Mesothelial cell of epicardium (in vitro differentiated cells): Measurements from ENCODE around the gene PTPN22. TPM values are rescaled to one million over a fixed set of nuclear protein-coding genes. Genes with fewer than 3 reads are reported as not detected.

Experiments
- DNase-seq, 2 experiments: peaks; one replicate each; pipeline ENCODE4 v3.0.0; 2021; ENCODE audit warnings: low spot score in 2 of 2; ENCODE audit not compliant: unreplicated experiment in 2 of 2
- H3K27ac Mint-ChIP-seq: 2 replicates; pipeline ENCODE4 v1.8.0; 2021; ENCODE audit warnings: mixed read lengths
- H3K27me3 Mint-ChIP-seq: 2 replicates; pipeline ENCODE4 v1.8.0; 2021; ENCODE audit warnings: low read depth, mixed read lengths
- H3K36me3 Mint-ChIP-seq: 2 replicates; pipeline ENCODE4 v1.8.0; 2021; ENCODE audit warnings: mixed read lengths
- H3K4me1 Mint-ChIP-seq: 2 replicates; pipeline ENCODE4 v1.8.0; 2021; ENCODE audit warnings: mixed read lengths
- H3K4me3 Mint-ChIP-seq: 2 replicates; pipeline ENCODE4 v1.8.0; 2021; ENCODE audit warnings: mild to moderate bottlenecking, moderate library complexity, mixed read lengths
- H3K9me3 Mint-ChIP-seq: 2 replicates; pipeline ENCODE4 v1.8.0; 2021; ENCODE audit warnings: mixed read lengths
- total RNA-seq: library from RNA; stranded (reverse); gene quantifications from 3 replicates; pipeline ENCODE4 v1.2.1, GENCODE V29; 2021
- TF ChIP-seq, protein P1 (sequence below): fragments of 200-600 bp; sonication (generic); IDR thresholded peaks from one replicate; pipeline ENCODE4 v1.5.0; 2021; ENCODE audit warnings: antibody characterized with exemption; ENCODE audit not compliant: unreplicated experiment

PTPN22 gene
- total RNA-seq, 1 donor from 2014 or later: not detected

DNA sequence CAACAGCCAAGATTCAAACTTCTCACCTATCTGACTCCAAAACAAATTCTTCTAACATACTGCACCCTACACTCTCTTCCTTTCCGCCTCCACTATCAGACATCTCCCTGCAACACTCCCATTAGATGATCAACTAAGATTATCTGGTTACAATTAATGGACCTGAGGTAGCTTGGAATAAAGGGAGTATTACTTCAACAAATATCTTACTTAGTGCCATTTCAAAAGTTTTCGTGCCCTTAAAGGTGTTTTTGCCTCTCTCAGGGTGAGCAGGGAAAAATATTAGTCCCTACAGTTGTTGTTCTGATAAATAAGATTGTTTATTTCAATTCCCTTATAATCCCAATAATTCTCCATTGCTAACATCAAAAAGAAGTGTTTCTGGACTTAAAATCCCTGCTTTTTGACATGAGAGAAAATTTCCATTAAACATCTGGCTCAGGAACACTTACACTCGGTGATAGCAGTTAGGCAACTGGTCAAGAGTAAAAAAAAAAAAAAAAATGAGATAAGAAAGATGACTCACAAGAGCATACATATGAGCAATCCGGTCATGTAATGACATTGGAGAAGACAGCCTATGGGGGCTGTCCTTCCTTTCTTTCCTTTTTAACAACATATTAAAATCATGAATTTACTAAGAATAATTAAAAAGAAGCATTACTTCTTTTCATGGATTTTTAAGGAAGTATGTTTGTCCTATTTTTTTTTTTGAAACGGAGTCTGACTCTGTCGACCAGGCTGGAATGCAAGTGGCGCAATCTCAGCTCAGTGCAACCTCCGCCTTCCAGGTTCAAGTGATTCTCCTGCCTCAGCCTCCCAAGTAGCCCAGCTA is 66.9 kb downstream of the PTPN22 start:
- TF ChIP-seq, protein P1, sequence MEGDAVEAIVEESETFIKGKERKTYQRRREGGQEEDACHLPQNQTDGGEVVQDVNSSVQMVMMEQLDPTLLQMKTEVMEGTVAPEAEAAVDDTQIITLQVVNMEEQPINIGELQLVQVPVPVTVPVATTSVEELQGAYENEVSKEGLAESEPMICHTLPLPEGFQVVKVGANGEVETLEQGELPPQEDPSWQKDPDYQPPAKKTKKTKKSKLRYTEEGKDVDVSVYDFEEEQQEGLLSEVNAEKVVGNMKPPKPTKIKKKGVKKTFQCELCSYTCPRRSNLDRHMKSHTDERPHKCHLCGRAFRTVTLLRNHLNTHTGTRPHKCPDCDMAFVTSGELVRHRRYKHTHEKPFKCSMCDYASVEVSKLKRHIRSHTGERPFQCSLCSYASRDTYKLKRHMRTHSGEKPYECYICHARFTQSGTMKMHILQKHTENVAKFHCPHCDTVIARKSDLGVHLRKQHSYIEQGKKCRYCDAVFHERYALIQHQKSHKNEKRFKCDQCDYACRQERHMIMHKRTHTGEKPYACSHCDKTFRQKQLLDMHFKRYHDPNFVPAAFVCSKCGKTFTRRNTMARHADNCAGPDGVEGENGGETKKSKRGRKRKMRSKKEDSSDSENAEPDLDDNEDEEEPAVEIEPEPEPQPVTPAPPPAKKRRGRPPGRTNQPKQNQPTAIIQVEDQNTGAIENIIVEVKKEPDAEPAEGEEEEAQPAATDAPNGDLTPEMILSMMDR: no peak
- Mint-ChIP-seq H3K4me3 (no peak overlapping the region), H3K27ac (peak overlapping the region; percentile 18), H3K9me3 (peaks cover 13% of the 10 kb centered on the region), H3K36me3 (peaks cover 27% of the 10 kb centered on the region), H3K27me3 (no peaks in the 10 kb centered on the region), H3K4me1 (peaks cover 26% of the 10 kb centered on the region)
- no peak for DNase-seq

DNA sequence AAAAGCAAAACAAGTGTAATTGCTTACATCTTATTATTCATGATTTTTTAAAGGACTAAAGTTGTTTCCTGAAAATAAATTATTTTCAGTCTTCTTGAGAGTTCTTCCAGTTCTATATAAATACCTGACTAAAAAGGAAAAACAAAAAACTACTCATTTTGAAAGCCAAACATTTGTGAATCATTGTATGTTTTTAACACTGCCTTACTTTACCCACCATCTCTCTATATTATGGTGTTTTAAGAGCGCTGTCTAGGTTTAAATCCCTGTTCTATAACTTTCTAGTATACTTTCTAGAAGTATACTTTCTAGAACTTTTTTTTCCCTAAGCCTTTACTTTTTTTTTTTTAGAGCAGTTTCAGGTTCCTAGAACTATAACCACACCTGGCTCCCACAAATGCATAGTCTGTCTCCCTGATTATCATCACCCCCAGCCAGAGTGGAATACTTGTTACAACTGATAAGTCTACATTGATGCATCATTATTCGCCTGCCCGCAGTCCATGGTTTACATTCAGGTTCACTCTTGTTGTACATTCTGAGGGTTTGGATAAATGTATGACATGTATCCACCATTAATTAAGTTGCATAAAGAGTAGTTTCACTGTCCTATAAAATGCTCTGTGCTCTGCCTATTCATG is 69.0 kb downstream of the PTPN22 start:
- Mint-ChIP-seq H3K27ac (no peak overlapping the region), H3K4me3 (no peak overlapping the region), H3K36me3 (peaks cover 24% of the 10 kb centered on the region), H3K4me1 (peaks cover 21% of the 10 kb centered on the region), H3K9me3 (peaks cover 9% of the 10 kb centered on the region), H3K27me3 (no peaks in the 10 kb centered on the region)
- TF ChIP-seq, protein P1: no peak
- no peak for DNase-seq

DNA sequence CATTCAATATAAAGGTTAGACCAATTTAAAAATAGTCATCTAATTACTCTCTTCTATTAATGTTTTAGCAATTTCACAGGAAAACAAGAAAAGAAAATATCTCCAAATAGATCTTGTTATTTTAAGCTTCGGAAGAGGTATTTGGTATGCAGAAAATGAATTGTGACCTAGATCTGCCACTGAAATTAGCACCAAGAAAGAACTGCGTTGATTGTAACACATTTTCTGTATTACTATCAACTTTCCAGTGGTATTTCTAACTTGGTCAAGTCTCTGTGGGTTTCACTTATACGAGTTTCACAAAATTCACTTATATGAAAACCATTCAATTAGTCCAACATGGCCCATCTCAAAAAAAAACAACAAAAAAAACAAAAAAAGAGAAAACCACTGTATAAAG is 71.0 kb downstream of the PTPN22 start:
- Mint-ChIP-seq H3K36me3 (peaks cover 25% of the 10 kb centered on the region), H3K4me1 (peaks cover 19% of the 10 kb centered on the region), H3K27ac (no peak overlapping the region), H3K9me3 (peaks cover 9% of the 10 kb centered on the region), H3K4me3 (no peak overlapping the region), H3K27me3 (no peaks in the 10 kb centered on the region)
- TF ChIP-seq, protein P1: no peak
- DNase-seq: no peak

DNA sequence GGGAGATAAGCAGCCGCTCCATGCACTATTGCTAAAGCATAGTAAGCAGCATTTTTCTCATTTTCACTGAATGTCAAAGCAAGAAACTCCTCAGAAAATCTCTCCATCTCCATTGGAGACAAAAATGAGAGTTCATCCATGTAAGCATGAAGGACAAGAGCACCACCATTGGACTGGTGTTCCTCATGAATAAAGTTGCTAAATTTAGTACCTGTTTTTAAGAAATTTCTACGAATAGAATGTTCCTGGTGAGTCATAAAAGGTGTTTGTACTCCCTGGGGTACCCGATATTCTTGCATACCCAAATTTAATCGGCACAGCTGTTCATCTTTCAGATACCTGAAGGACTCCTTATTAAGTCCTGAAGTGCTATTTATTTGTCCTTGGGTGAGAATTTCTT is 74.0 kb downstream of the PTPN22 start:
- Mint-ChIP-seq H3K4me3 (no peak overlapping the region), H3K36me3 (peaks cover 33% of the 10 kb centered on the region), H3K27ac (no peak overlapping the region), H3K4me1 (peaks cover 9% of the 10 kb centered on the region), H3K27me3 (no peaks in the 10 kb centered on the region), H3K9me3 (no peaks in the 10 kb centered on the region)
- no peak for DNase-seq
- TF ChIP-seq, protein P1: no peak

DNA sequence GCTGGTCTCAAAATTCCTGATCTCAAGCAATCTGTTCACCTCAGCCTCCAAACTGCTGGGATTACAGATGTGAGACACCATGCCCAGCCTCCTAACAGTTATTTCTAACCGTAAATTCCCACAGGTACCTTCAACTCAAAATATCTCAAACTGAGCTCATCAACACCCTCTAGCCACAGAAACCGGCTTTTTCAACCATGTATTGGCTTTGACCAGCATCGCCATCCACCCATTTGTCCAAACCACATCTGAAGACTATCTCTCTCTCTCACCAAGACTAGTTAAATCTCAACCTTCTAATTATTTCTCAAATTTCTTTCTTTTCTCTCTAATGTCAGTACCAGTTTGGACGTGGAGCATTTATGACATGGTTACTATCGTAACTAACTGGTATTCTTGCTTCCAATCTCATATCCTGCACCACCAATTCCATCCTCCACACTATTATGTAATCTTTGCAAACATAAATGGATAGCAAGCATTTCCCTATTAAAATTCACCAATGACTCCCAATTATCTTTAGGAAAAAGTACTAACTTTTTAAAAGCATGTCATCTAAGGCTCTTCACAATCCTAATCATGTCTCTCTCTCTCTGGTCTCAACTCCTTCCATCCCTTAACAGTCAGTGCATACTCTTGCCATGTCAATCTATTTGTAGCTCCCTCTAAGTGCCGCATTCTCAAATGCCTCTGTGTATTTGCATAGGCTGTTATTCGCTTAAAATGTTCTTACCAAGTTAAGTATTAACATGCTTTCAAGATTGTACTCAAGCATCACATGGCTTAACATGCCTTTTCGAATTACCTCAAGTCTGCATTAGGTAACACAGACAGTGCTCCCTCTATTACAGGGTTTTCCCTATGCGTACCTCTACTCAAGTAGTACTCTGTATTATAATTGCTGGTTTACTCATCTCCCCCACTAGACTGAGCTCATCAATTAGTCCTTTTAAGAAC is 77.4 kb downstream of the PTPN22 start:
- H3K4me3 Mint-ChIP-seq: no peak overlapping the region
- peaks cover under 1% of the 10 kb centered on the region for H3K4me1 Mint-ChIP-seq
- H3K27ac Mint-ChIP-seq: no peak overlapping the region
- no peaks in the 10 kb centered on the region for H3K27me3 Mint-ChIP-seq
- peaks cover 39% of the 10 kb centered on the region for H3K36me3 Mint-ChIP-seq
- no peak for DNase-seq
- TF ChIP-seq, protein P1: no peak
- no peaks in the 10 kb centered on the region for H3K9me3 Mint-ChIP-seq
